Activated CD8-positive, alpha-beta memory T cell treated with anti-CD3 and anti-CD28 coated beads, Interleukin-2, amount 10 ng/mL, durations not matched to agents 7 days and 5 days (primary cell): ENCODE data around the gene CREB3L2. TPM values are rescaled to one million over a fixed set of nuclear protein-coding genes. Genes with fewer than 3 reads are reported as not detected.

ENCODE experiments used
- total RNA-seq, 2 experiments: library from RNA; stranded (reverse); gene quantifications; one replicate each; pipeline ENCODE4 v1.2.3, GENCODE V29; 2021

The CREB3L2 gene
- total RNA-seq, 2 experiments from 2014 or later = 24.0 to 29.0 TPM

Other genes starting within 250 kb of the CREB3L2 start
- 1 to 10 TPM in 1 of 2 experiments, not detected in 1; 2.2 TPM for gene DGKI, start 155.1 kb downstream of the CREB3L2 start, total RNA-seq
- not detected for gene AKR1D1, start 74.4 kb upstream of the CREB3L2 start, total RNA-seq